ENCODE measurements around the gene ABCC8.

DNA sequence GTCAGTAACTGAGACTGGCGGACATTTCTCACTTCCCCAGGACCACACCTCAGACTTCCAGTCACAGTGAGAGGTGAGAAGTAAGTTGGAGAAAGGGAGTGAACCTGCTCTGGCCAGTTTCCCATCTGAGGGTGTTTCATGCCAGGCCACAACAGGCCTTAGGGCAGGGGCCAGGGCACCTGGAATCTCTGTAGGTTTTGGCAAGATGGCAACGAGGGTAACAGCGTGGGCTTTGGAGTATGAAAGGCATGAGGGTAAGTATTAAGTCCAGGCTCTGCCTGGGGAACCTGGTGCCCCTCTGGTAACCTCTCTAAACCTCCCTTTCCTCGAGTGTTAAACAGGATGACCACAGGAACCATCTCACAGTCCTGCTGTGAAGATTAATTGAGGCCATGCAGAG is 28.5 kb upstream of the ABCC8 start:
- no peak for TF ChIP-seq POLR2A (IDR thresholded peaks at IDR 0.05)
- TF ChIP-seq, protein P1, sequence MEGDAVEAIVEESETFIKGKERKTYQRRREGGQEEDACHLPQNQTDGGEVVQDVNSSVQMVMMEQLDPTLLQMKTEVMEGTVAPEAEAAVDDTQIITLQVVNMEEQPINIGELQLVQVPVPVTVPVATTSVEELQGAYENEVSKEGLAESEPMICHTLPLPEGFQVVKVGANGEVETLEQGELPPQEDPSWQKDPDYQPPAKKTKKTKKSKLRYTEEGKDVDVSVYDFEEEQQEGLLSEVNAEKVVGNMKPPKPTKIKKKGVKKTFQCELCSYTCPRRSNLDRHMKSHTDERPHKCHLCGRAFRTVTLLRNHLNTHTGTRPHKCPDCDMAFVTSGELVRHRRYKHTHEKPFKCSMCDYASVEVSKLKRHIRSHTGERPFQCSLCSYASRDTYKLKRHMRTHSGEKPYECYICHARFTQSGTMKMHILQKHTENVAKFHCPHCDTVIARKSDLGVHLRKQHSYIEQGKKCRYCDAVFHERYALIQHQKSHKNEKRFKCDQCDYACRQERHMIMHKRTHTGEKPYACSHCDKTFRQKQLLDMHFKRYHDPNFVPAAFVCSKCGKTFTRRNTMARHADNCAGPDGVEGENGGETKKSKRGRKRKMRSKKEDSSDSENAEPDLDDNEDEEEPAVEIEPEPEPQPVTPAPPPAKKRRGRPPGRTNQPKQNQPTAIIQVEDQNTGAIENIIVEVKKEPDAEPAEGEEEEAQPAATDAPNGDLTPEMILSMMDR (IDR thresholded peaks at IDR 0.05), result no peak
